Measurements from ENCODE around the gene TNNI3K. TPM values are rescaled to one million over a fixed set of nuclear protein-coding genes. Genes with fewer than 3 reads are reported as not detected.

The TNNI3K gene
- total RNA-seq, 1 donor from 2014 or later, result not detected

DNA sequence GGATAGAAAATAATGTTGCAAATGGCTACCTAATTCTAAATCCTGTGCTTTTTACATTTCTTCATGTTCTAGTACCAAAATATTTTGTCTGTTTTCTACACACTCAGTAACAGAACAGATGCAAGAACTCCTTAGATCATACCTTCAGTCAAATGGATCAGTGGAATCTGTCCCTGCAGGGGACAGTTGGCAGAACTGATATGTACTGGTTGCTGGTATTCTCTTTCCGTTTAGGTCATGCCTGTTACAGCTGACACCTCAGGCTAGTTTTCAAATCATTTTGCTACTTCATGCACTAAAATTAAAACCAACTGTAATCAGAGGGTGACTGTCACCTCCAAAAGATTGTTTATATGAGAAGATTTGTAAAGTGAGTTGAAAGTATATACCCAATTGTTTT, 109.2 kb downstream of the TNNI3K start:
- H3K4me3 Mint-ChIP-seq, result no peak overlapping the region
- H3K4me1 Mint-ChIP-seq (ENCODE audit: unreplicated experiment), result peaks cover 8% of the 10 kb centered on the region
- no peaks in the 10 kb centered on the region for H3K9me3 Mint-ChIP-seq
- no peak for DNase-seq (ENCODE audit: extremely low spot score, unreplicated experiment)
- H3K27me3 Mint-ChIP-seq, result peaks cover 9% of the 10 kb centered on the region
- H3K36me3 Mint-ChIP-seq, result no peaks in the 10 kb centered on the region
- TF ChIP-seq, protein P1, sequence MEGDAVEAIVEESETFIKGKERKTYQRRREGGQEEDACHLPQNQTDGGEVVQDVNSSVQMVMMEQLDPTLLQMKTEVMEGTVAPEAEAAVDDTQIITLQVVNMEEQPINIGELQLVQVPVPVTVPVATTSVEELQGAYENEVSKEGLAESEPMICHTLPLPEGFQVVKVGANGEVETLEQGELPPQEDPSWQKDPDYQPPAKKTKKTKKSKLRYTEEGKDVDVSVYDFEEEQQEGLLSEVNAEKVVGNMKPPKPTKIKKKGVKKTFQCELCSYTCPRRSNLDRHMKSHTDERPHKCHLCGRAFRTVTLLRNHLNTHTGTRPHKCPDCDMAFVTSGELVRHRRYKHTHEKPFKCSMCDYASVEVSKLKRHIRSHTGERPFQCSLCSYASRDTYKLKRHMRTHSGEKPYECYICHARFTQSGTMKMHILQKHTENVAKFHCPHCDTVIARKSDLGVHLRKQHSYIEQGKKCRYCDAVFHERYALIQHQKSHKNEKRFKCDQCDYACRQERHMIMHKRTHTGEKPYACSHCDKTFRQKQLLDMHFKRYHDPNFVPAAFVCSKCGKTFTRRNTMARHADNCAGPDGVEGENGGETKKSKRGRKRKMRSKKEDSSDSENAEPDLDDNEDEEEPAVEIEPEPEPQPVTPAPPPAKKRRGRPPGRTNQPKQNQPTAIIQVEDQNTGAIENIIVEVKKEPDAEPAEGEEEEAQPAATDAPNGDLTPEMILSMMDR (conservative IDR thresholded peaks at IDR 0.05), result no peak
- H3K27ac Mint-ChIP-seq, result no peak overlapping the region

DNA sequence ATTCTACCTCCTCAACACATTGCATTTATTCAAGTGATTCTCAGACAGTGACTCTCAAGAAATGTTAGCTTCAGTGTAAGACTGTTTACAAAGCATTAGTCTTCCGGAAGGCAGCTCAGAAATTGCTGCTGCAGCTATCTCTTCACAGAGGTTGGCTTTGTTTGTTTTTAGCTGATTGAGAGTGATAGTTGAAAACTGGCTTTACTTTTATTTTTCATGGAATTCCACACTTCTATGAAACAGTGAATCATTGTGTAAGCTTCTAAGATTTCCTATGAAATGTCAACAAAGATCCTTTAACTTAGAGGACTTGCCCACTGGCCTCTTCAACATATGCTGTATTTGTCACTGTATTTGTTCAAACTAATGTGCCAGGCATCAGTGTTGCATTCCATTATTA, 121.3 kb downstream of the TNNI3K start:
- TF ChIP-seq, protein P1 (conservative IDR thresholded peaks at IDR 0.05), result no peak
- no peak for DNase-seq (ENCODE audit: extremely low spot score, unreplicated experiment)
- no peaks in the 10 kb centered on the region for H3K9me3 Mint-ChIP-seq
- H3K4me1 Mint-ChIP-seq (ENCODE audit: unreplicated experiment), result peaks cover 14% of the 10 kb centered on the region
- H3K27me3 Mint-ChIP-seq, result peaks cover 4% of the 10 kb centered on the region
- H3K36me3 Mint-ChIP-seq, result no peaks in the 10 kb centered on the region
- no peak overlapping the region for H3K27ac Mint-ChIP-seq
- no peak overlapping the region for H3K4me3 Mint-ChIP-seq

DNA sequence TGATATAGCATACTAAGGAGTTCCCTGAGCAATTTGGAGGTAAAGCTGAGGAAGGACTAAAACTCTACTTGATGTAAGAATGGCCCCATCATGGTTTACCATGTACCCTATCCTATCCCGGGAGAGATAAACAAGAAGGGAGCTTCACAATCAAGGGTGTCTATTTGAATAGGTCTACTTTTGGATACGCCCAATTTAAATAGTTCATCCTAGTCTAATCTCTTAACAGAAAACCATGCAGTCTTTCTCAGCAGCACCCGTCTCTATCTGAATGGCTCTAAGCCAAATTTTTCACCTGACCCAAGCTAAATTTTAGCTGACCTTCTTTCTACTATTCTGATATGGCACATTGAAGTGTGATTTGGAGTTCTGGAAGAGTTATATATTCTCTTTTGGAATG, 122.0 kb downstream of the TNNI3K start:
- Mint-ChIP-seq H3K27ac (no peak overlapping the region), H3K4me3 (no peak overlapping the region), H3K4me1 (ENCODE audit: unreplicated experiment) (peaks cover 14% of the 10 kb centered on the region), H3K27me3 (peaks cover 4% of the 10 kb centered on the region), H3K9me3 (no peaks in the 10 kb centered on the region), H3K36me3 (no peaks in the 10 kb centered on the region)
- TF ChIP-seq, protein P1 (conservative IDR thresholded peaks at IDR 0.05), result no peak
- DNase-seq (ENCODE audit: extremely low spot score, unreplicated experiment), result no peak

DNA sequence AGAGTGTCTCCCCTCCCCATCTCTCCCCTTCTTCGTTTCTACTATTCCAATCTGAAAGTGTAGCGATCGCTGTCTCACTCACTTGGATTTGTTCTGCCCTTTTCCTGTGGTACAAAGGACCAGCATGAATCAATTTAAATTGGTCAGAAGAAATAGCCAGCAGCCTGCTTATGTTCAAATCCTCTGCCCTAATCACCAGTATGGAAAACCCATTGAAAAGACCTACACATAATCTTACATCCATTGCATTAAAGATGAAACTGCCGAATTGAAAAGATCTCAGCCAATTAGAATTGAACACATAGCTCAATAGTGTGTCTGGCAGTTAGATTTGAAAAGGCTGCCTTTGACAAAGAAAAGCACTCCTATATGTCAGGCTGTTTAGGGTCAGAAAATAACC, 122.6 kb downstream of the TNNI3K start:
- no peak for DNase-seq (ENCODE audit: extremely low spot score, unreplicated experiment)
- TF ChIP-seq, protein P1 (conservative IDR thresholded peaks at IDR 0.05), result no peak
- no peaks in the 10 kb centered on the region for H3K36me3 Mint-ChIP-seq
- H3K4me3 Mint-ChIP-seq, result no peak overlapping the region
- H3K9me3 Mint-ChIP-seq, result no peaks in the 10 kb centered on the region
- H3K4me1 Mint-ChIP-seq (ENCODE audit: unreplicated experiment), result peaks cover 19% of the 10 kb centered on the region
- peaks cover 4% of the 10 kb centered on the region for H3K27me3 Mint-ChIP-seq
- H3K27ac Mint-ChIP-seq, result no peak overlapping the region

DNA sequence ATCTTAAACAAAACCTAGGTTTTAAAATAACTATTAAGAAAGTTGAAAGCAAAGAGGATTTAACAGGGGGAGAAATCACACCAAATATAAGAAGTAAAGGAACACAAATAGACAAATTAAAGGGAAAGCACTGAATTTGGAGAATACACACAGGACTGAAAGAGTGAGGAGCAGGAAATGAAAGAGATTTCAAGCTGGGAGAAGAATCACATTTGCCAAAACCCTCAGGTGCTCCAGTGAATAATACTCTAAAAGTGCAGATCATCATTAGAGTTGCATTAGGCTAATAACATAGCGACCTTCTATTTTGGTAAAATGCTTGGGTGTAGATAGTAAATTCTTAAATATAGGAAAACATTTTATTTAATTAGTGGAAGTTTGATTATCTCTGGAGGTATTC, 127.5 kb downstream of the TNNI3K start:
- Mint-ChIP-seq H3K27ac (no peak overlapping the region), H3K27me3 (peaks cover 4% of the 10 kb centered on the region), H3K4me3 (no peak overlapping the region), H3K4me1 (ENCODE audit: unreplicated experiment) (peaks cover 10% of the 10 kb centered on the region), H3K9me3 (no peaks in the 10 kb centered on the region), H3K36me3 (no peaks in the 10 kb centered on the region)
- no peak for DNase-seq (ENCODE audit: extremely low spot score, unreplicated experiment)
- TF ChIP-seq, protein P1 (conservative IDR thresholded peaks at IDR 0.05), result no peak

DNA sequence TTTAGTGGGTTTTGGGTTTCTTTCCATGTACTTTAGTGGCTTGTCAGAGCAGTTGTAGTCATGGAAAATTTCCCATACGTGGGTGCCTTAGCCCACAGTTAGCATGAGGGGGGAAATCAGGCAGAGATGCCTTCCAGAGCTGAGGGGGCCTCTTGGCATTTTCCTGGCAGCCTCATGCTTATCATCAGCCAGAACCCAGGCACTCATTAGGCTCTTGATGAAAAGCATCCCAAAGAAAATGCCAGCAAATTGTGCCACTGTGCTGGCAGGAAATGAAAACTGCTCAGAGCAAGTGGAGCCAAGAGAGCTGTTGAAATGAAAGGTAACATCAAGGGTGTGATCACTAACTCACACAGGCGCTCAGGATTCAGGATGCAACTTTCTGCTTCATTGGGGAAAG, 128.0 kb downstream of the TNNI3K start:
- H3K36me3 Mint-ChIP-seq, result no peaks in the 10 kb centered on the region
- H3K4me3 Mint-ChIP-seq, result no peak overlapping the region
- no peak overlapping the region for H3K27ac Mint-ChIP-seq
- no peaks in the 10 kb centered on the region for H3K9me3 Mint-ChIP-seq
- DNase-seq (ENCODE audit: extremely low spot score, unreplicated experiment), result no peak
- peaks cover 4% of the 10 kb centered on the region for H3K27me3 Mint-ChIP-seq
- H3K4me1 Mint-ChIP-seq (ENCODE audit: unreplicated experiment), result peaks cover 8% of the 10 kb centered on the region
- TF ChIP-seq, protein P1 (conservative IDR thresholded peaks at IDR 0.05), result no peak
